ENCODE data around the gene ZCCHC24. TPM values are rescaled to one million over a fixed set of nuclear protein-coding genes. Genes with fewer than 3 reads are reported as not detected.

The ZCCHC24 gene
- total RNA-seq, 3 donors from 2014 or later (not counting 1 experiment from before 2014, with no cell fraction given): 2.8 to 4.0 (median 3.6) TPM

DNA sequence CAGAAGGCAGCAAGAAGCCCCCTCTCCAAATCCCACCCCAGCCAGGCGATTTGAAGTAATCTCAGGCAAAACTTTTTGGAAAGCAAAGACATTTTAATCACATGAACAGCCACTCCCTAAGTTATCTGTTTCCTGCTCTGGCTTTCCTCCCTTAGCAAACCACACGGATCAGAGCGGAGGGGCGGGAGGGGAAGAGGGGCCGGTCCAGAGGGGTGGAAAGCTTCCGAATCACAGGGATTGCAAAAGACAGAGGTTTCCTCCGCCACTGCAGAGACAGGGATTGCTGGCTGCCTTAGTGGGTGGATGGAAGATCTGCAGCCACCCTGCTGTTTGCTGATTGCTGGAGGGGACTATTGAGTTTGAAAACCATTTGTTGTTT is 41.2 kb downstream of the ZCCHC24 start:
- Mint-ChIP-seq H3K27ac (no peak overlapping the region), H3K9me3 (no peaks in the 10 kb centered on the region), H3K27me3 (ENCODE audit: low read depth in 2 of 2) (no peaks in the 10 kb centered on the region), H3K4me3 (no peak overlapping the region), H3K4me1 (peaks cover 0 to 19% of the 10 kb centered on the region in 2 donors), H3K36me3 (no peaks in the 10 kb centered on the region)
- Histone ChIP-seq H3K36me3 (ENCODE audit: control insufficient read depth, insufficient read depth, low read length) (no peaks in the 10 kb centered on the region), H3K27me3 (ENCODE audit: control insufficient read depth, insufficient read depth, low read length) (no peaks in the 10 kb centered on the region), H3K4me1 (ENCODE audit: control insufficient read depth, insufficient read depth, low read length) (peaks cover 10% of the 10 kb centered on the region), H3K4me3 (ENCODE audit: low read length) (no peak overlapping the region), H3K9me3 (ENCODE audit: control insufficient read depth, insufficient read depth, low read length) (no peaks in the 10 kb centered on the region), H3K27ac (ENCODE audit: low read length) (no peak overlapping the region)
- 70% methylated on average over 6 of the region's 7 CpGs for WGBS (ENCODE audit: insufficient coverage)
- DNase-seq (no peak), ATAC-seq (no peak)
- intact Hi-C loops (cut with micrococcal nuclease): no loop called here
- TF ChIP-seq, protein P1, sequence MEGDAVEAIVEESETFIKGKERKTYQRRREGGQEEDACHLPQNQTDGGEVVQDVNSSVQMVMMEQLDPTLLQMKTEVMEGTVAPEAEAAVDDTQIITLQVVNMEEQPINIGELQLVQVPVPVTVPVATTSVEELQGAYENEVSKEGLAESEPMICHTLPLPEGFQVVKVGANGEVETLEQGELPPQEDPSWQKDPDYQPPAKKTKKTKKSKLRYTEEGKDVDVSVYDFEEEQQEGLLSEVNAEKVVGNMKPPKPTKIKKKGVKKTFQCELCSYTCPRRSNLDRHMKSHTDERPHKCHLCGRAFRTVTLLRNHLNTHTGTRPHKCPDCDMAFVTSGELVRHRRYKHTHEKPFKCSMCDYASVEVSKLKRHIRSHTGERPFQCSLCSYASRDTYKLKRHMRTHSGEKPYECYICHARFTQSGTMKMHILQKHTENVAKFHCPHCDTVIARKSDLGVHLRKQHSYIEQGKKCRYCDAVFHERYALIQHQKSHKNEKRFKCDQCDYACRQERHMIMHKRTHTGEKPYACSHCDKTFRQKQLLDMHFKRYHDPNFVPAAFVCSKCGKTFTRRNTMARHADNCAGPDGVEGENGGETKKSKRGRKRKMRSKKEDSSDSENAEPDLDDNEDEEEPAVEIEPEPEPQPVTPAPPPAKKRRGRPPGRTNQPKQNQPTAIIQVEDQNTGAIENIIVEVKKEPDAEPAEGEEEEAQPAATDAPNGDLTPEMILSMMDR (IDR thresholded peaks at IDR 0.05): no peak

DNA sequence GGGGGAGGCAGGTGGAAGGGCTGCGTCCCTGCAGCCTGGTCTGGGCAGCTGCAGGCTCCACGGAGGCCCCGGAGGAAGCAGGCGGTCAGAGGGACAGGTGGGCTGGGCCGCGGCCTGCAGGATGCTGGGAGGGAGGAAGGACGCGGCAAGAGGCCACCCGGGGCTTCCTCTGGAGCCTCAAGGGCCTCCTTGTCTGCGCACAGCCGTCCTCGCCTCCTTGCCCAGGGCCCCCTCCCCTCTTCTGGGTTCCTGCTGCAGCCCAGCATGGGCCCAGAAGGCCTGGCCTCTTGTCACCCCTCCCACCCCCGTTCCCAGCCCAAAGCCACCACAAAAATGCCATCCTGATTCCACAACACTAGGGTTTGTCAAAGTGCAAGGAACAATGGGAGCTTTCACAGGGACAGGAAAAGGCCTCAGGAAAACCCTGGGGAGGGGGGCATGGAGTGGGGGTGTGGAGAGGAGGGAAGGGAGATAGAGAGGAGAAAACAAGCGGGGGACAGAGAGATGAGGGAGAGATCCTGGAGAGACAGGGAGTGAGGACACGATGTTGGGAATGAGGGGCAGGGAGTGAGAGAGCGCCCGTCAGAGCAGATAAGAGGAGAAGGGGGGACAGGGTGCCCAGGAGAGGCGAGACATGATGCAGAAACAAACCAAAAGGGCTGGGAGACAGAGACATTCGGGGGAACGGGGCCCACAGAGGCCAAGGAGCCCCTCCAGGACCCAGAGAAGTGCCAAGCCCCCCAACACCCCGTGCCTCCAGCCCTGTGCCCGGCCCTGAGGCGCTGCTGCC is 41.8 kb downstream of the ZCCHC24 start:
- Histone ChIP-seq H3K4me3 (ENCODE audit: low read length) (no peak overlapping the region), H3K27me3 (ENCODE audit: control insufficient read depth, insufficient read depth, low read length) (no peaks in the 10 kb centered on the region), H3K4me1 (ENCODE audit: control insufficient read depth, insufficient read depth, low read length) (peaks cover 10% of the 10 kb centered on the region), H3K36me3 (ENCODE audit: control insufficient read depth, insufficient read depth, low read length) (no peaks in the 10 kb centered on the region), H3K27ac (ENCODE audit: low read length) (no peak overlapping the region), H3K9me3 (ENCODE audit: control insufficient read depth, insufficient read depth, low read length) (no peaks in the 10 kb centered on the region)
- H3K36me3 Mint-ChIP-seq: no peaks in the 10 kb centered on the region
- no peaks in the 10 kb centered on the region for H3K9me3 Mint-ChIP-seq
- peaks cover 0 to 19% of the 10 kb centered on the region in 2 donors for H3K4me1 Mint-ChIP-seq
- intact Hi-C loops (cut with micrococcal nuclease): no loop called here
- H3K27ac Mint-ChIP-seq: no peak overlapping the region
- DNase-seq (no peak), ATAC-seq (no peak)
- H3K4me3 Mint-ChIP-seq: no peak overlapping the region
- 43% methylated on average over 22 of the region's 23 CpGs for WGBS (ENCODE audit: insufficient coverage)
- H3K27me3 Mint-ChIP-seq (ENCODE audit: low read depth in 2 of 2): no peaks in the 10 kb centered on the region
- TF ChIP-seq, protein P1 (IDR thresholded peaks at IDR 0.05): no peak

DNA sequence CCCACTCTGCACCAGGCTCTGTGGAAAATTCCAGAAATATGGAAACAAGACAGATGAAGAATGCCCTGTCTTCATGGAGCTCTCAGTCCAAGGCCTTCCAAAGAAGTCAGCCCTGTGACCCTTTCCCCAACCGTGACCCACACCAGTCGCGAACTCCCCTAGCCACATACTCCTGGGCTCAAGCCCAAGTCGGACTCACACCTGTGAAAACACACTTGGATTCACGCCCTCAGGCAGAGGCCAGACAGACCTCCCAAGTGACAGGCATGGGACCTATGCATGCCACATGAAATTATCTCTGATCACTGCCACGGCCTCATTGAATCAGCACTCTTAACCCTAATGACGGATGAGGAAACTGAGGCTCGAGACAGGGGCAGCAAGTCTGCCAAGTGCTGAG is 42.5 kb downstream of the ZCCHC24 start:
- Histone ChIP-seq H3K27me3 (ENCODE audit: control insufficient read depth, insufficient read depth, low read length) (no peaks in the 10 kb centered on the region), H3K9me3 (ENCODE audit: control insufficient read depth, insufficient read depth, low read length) (no peaks in the 10 kb centered on the region), H3K36me3 (ENCODE audit: control insufficient read depth, insufficient read depth, low read length) (no peaks in the 10 kb centered on the region), H3K27ac (ENCODE audit: low read length) (no peak overlapping the region), H3K4me1 (ENCODE audit: control insufficient read depth, insufficient read depth, low read length) (peaks cover 10% of the 10 kb centered on the region), H3K4me3 (ENCODE audit: low read length) (no peak overlapping the region)
- H3K4me3 Mint-ChIP-seq: no peak overlapping the region
- H3K9me3 Mint-ChIP-seq: no peaks in the 10 kb centered on the region
- H3K36me3 Mint-ChIP-seq: no peaks in the 10 kb centered on the region
- intact Hi-C loops (cut with micrococcal nuclease): no loop called here
- no peak for ATAC-seq
- TF ChIP-seq, protein P1 (IDR thresholded peaks at IDR 0.05): no peak
- DNase-seq: no peak
- WGBS (ENCODE audit: insufficient coverage): 58% methylated on average over 8 of the region's 8 CpGs
- H3K4me1 Mint-ChIP-seq: peaks cover 0 to 19% of the 10 kb centered on the region in 2 donors
- H3K27me3 Mint-ChIP-seq (ENCODE audit: low read depth in 2 of 2): no peaks in the 10 kb centered on the region
- no peak overlapping the region for H3K27ac Mint-ChIP-seq

DNA sequence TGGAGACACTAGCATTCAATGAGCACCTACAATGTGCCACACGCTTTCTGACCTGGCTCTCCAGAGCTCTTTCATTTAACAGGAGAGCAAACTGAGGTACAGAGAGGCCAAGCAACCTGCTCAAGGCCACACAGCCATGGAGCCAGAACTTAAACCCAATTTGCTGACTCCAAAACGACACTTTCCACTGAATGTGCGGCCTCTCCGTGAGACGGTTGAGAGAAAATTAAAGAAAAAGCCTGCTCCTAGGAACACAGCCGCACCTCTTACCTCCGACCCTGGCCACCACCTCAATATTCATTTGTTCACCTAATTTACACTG is 42.8 kb downstream of the ZCCHC24 start:
- Histone ChIP-seq H3K36me3 (ENCODE audit: control insufficient read depth, insufficient read depth, low read length) (no peaks in the 10 kb centered on the region), H3K9me3 (ENCODE audit: control insufficient read depth, insufficient read depth, low read length) (no peaks in the 10 kb centered on the region), H3K4me3 (ENCODE audit: low read length) (no peak overlapping the region), H3K27me3 (ENCODE audit: control insufficient read depth, insufficient read depth, low read length) (no peaks in the 10 kb centered on the region), H3K27ac (ENCODE audit: low read length) (no peak overlapping the region), H3K4me1 (ENCODE audit: control insufficient read depth, insufficient read depth, low read length) (peaks cover 10% of the 10 kb centered on the region)
- TF ChIP-seq, protein P1 (IDR thresholded peaks at IDR 0.05): no peak
- Mint-ChIP-seq H3K4me3 (no peak overlapping the region), H3K4me1 (peaks cover 0 to 19% of the 10 kb centered on the region in 2 donors), H3K27ac (no peak overlapping the region), H3K27me3 (ENCODE audit: low read depth in 2 of 2) (no peaks in the 10 kb centered on the region), H3K9me3 (no peaks in the 10 kb centered on the region), H3K36me3 (no peaks in the 10 kb centered on the region)
- intact Hi-C loops (cut with micrococcal nuclease): no loop called here
- ATAC-seq (no peak), DNase-seq (no peak)
- WGBS (ENCODE audit: insufficient coverage): 94% methylated on average over 7 of the region's 7 CpGs

Data from natural killer cell (primary cell).